Measurements from ENCODE around the gene SPATA32. TPM values are rescaled to one million over a fixed set of nuclear protein-coding genes. Genes with fewer than 3 reads are reported as not detected.

Gene SPATA32
- total RNA-seq, 4 donors from 2014 or later, result not detected

GRCh38 chr17:45260204-45260783 is 1.6 kb downstream of the SPATA32 start:
- H3K4me1 ChIP-seq, result peaks cover 23 to 26% (median 24%) of the 10 kb centered on the region in 4 donors
- 83% methylated on average over 7 of the region's 7 CpGs for WGBS
- no peak for DNase-seq (ENCODE audit: extremely low spot score)
- intact Hi-C loops (cut with DNase I), result no loop called here
- no peaks in the 10 kb centered on the region for H3K9me3 ChIP-seq
- TF ChIP-seq POLR2A (IDR thresholded peaks at IDR 0.05; ENCODE audit: low read depth), result no peak
- H3K36me3 ChIP-seq, result peaks cover 17 to 24% (median 24%) of the 10 kb centered on the region in 4 donors
- H3K27ac ChIP-seq (replicated peaks in 1 of 4), result no peak overlapping the region
- H3K27me3 ChIP-seq, result no peaks in the 10 kb centered on the region
- H3K4me3 ChIP-seq, result no peak overlapping the region

GRCh38 chr17:45258981-45259380 is 2.9 kb downstream of the SPATA32 start:
- 49% methylated on average over 5 of the region's 5 CpGs for WGBS
- no peak overlapping the region for H3K27ac ChIP-seq (replicated peaks in 1 of 4)

GRCh38 chr17:45257115-45257514 is 4.8 kb downstream of the SPATA32 start:
- TF ChIP-seq POLR2A (IDR thresholded peaks at IDR 0.05; ENCODE audit: low read depth) (no peak), EP300 (IDR thresholded peaks at IDR 0.05) (no peak), CTCF (IDR thresholded peaks at IDR 0.05) (no peak), POLR2AphosphoS5 (IDR thresholded peaks at IDR 0.05) (no peak)
- Histone ChIP-seq H3K4me3 (no peak overlapping the region), H3K4me1 (peaks cover 10 to 13% (median 10%) of the 10 kb centered on the region in 4 donors), H3K36me3 (no peaks in the 10 kb centered on the region), H3K27me3 (no peaks in the 10 kb centered on the region), H3K27ac (replicated peaks in 1 of 4) (no peak overlapping the region), H3K9me3 (no peaks in the 10 kb centered on the region)
- intact Hi-C loops (cut with DNase I), result no loop called here
- no peak for DNase-seq (ENCODE audit: extremely low spot score)
- WGBS, result 78% methylated on average over 16 of the region's 16 CpGs

More at GRCh38 chr17:45258981-45259380, 2.9 kb downstream of the SPATA32 start:
- DNase-seq (ENCODE audit: extremely low spot score), result no peak
- Histone ChIP-seq H3K4me3 (no peak overlapping the region), H3K9me3 (no peaks in the 10 kb centered on the region), H3K27me3 (no peaks in the 10 kb centered on the region), H3K4me1 (peaks cover 23 to 25% (median 24%) of the 10 kb centered on the region in 4 donors), H3K36me3 (peaks cover 4 to 11% (median 11%) of the 10 kb centered on the region in 4 donors)
- intact Hi-C loops (cut with DNase I), result no loop called here
- TF ChIP-seq EP300 (IDR thresholded peaks at IDR 0.05) (no peak), POLR2AphosphoS5 (IDR thresholded peaks at IDR 0.05) (no peak), POLR2A (IDR thresholded peaks at IDR 0.05; ENCODE audit: low read depth) (no peak), CTCF (IDR thresholded peaks at IDR 0.05) (no peak)

- Histone ChIP-seq H3K27ac (replicated peaks in 1 of 4) (no peak overlapping the region), H3K4me3 (no peak overlapping the region), H3K27me3 (no peaks in the 10 kb centered on the region), H3K4me1 (peaks cover 2 to 6% (median 2%) of the 10 kb centered on the region in 4 donors), H3K36me3 (no peaks in the 10 kb centered on the region), H3K9me3 (no peaks in the 10 kb centered on the region)
- 90% methylated on average over 10 of the region's 14 CpGs for WGBS
- TF ChIP-seq EP300 (IDR thresholded peaks at IDR 0.05) (no peak), CTCF (IDR thresholded peaks at IDR 0.05) (no peak), POLR2A (IDR thresholded peaks at IDR 0.05; ENCODE audit: low read depth) (no peak), POLR2AphosphoS5 (IDR thresholded peaks at IDR 0.05) (no peak)
- no peak for DNase-seq (ENCODE audit: extremely low spot score)
- intact Hi-C loops (cut with DNase I), result no loop called here
Observed at GRCh38 chr17:45256114-45256966, 5.6 kb downstream of the SPATA32 start.

GRCh38 chr17:45255358-45255757 is 6.5 kb downstream of the SPATA32 start:
- Histone ChIP-seq H3K36me3 (no peaks in the 10 kb centered on the region), H3K27me3 (no peaks in the 10 kb centered on the region), H3K9me3 (no peaks in the 10 kb centered on the region), H3K4me1 (no peaks in the 10 kb centered on the region), H3K27ac (replicated peaks in 1 of 4) (no peak overlapping the region), H3K4me3 (no peak overlapping the region)
- no peak for DNase-seq (ENCODE audit: extremely low spot score)
- TF ChIP-seq EP300 (IDR thresholded peaks at IDR 0.05) (no peak), CTCF (IDR thresholded peaks at IDR 0.05) (no peak), POLR2AphosphoS5 (IDR thresholded peaks at IDR 0.05) (no peak), POLR2A (IDR thresholded peaks at IDR 0.05; ENCODE audit: low read depth) (no peak)
- WGBS, result 98% methylated on average over 7 of the region's 8 CpGs
- intact Hi-C loops (cut with DNase I), result no loop called here
